Upper lobe of left lung (tissue), 4 donors: Measurements from ENCODE around the gene TGOLN2.

Experiments
- POLR2AphosphoS5 ChIP-seq, 2 donors: sonication (generic); formaldehyde crosslinking; IDR thresholded peaks; one replicate each; pipeline ENCODE4 v1.5.1; 2017; ENCODE audit warnings: antibody characterized with exemption in 2 of 2
- TF ChIP-seq, protein P1 (sequence below), 6 experiments: fragments of 450-650 bp in 4 of 6; fragments of 200-600 bp in 2 of 6; sonication (generic) in 2 of 6; IDR thresholded peaks; one replicate each; pipeline ENCODE4 v1.5.1; 2016 to 2019; ENCODE audit warnings: antibody characterized with exemption in 6 of 6

DNA sequence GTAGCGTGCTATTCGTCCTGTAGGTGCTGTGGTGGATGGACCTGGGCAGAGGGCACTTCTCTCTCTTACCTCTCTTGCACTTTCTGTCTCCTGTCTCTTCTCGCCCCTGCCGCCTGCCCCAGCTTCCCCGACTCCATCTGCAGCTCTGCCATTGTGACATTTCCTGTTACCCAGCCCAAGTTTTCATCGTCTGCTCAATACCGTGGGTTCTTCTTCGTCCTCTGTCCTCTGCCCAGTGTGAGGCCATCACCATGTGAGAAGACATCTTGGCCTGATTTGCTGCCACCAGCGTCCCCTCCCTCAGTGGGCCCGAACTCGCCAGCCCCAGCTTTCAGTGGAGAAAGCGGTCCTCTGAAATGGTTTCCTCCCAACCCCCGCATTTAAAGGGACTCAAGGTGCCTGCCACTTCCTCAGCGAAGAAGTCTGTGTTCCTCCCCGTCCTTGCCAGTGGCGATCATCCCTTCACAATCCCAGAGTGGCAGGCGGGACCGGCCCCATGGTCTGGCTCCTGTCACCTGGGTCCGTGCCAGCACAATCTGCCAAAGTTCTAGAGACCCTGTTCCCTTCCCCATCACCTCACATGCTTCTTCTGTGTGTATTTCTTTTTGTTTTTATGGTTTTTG, 18.0 kb downstream of the TGOLN2 start:
- TF ChIP-seq POLR2AphosphoS5 (IDR thresholded peaks at IDR 0.05): no peak
- TF ChIP-seq, protein P1, sequence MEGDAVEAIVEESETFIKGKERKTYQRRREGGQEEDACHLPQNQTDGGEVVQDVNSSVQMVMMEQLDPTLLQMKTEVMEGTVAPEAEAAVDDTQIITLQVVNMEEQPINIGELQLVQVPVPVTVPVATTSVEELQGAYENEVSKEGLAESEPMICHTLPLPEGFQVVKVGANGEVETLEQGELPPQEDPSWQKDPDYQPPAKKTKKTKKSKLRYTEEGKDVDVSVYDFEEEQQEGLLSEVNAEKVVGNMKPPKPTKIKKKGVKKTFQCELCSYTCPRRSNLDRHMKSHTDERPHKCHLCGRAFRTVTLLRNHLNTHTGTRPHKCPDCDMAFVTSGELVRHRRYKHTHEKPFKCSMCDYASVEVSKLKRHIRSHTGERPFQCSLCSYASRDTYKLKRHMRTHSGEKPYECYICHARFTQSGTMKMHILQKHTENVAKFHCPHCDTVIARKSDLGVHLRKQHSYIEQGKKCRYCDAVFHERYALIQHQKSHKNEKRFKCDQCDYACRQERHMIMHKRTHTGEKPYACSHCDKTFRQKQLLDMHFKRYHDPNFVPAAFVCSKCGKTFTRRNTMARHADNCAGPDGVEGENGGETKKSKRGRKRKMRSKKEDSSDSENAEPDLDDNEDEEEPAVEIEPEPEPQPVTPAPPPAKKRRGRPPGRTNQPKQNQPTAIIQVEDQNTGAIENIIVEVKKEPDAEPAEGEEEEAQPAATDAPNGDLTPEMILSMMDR (IDR thresholded peaks at IDR 0.05): no peak
